ENCODE data around the gene SLC13A5.

DNA sequence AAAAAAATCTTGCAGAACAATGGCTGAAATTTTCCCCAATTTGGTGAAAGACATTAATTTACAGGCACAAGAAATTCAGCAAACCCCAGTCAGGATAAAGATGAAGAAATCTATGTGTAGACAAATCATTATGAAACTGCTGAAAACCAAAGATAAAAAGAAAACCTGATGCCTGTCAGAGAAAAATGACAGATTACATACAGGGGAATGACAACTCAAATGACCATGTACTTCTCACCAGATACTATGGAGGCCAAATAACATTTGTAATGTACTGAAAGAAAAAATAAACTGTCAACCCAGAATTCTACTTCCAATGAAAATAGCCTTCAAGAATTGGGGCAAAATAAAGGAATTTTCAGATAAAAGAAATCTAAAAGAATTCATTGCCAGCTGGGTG is 35.4 kb upstream of the SLC13A5 start:
- TF ChIP-seq, protein P1, sequence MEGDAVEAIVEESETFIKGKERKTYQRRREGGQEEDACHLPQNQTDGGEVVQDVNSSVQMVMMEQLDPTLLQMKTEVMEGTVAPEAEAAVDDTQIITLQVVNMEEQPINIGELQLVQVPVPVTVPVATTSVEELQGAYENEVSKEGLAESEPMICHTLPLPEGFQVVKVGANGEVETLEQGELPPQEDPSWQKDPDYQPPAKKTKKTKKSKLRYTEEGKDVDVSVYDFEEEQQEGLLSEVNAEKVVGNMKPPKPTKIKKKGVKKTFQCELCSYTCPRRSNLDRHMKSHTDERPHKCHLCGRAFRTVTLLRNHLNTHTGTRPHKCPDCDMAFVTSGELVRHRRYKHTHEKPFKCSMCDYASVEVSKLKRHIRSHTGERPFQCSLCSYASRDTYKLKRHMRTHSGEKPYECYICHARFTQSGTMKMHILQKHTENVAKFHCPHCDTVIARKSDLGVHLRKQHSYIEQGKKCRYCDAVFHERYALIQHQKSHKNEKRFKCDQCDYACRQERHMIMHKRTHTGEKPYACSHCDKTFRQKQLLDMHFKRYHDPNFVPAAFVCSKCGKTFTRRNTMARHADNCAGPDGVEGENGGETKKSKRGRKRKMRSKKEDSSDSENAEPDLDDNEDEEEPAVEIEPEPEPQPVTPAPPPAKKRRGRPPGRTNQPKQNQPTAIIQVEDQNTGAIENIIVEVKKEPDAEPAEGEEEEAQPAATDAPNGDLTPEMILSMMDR (IDR thresholded peaks at IDR 0.05; ENCODE audit: insufficient read depth, low read length), result no peak
- TF ChIP-seq, protein P2, sequence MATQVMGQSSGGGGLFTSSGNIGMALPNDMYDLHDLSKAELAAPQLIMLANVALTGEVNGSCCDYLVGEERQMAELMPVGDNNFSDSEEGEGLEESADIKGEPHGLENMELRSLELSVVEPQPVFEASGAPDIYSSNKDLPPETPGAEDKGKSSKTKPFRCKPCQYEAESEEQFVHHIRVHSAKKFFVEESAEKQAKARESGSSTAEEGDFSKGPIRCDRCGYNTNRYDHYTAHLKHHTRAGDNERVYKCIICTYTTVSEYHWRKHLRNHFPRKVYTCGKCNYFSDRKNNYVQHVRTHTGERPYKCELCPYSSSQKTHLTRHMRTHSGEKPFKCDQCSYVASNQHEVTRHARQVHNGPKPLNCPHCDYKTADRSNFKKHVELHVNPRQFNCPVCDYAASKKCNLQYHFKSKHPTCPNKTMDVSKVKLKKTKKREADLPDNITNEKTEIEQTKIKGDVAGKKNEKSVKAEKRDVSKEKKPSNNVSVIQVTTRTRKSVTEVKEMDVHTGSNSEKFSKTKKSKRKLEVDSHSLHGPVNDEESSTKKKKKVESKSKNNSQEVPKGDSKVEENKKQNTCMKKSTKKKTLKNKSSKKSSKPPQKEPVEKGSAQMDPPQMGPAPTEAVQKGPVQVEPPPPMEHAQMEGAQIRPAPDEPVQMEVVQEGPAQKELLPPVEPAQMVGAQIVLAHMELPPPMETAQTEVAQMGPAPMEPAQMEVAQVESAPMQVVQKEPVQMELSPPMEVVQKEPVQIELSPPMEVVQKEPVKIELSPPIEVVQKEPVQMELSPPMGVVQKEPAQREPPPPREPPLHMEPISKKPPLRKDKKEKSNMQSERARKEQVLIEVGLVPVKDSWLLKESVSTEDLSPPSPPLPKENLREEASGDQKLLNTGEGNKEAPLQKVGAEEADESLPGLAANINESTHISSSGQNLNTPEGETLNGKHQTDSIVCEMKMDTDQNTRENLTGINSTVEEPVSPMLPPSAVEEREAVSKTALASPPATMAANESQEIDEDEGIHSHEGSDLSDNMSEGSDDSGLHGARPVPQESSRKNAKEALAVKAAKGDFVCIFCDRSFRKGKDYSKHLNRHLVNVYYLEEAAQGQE (IDR thresholded peaks at IDR 0.05; ENCODE audit: insufficient replicate concordance, low read depth), result no peak

All from HL-60 (cell line).